MM.1S (cell line): ENCODE data around the gene DNAAF1.

Source experiments
- DNase-seq: peaks from one replicate; pipeline ENCODE4 v3.0.0-alpha.2; 2015
- H2AFZ ChIP-seq: fragments of 300-600 bp; sonication (generic); 2 replicates; pipeline ENCODE4 v1.6.0; 2016; ENCODE audit warnings: antibody characterized with exemption, low read length
- H3F3A ChIP-seq: fragments of 300-600 bp; sonication (generic); 2 replicates; pipeline ENCODE4 v1.6.1; 2016; ENCODE audit warnings: mild to moderate bottlenecking, antibody characterized with exemption, low read length, moderate library complexity, mixed read lengths; ENCODE audit not compliant: insufficient read depth
- H3K27ac ChIP-seq: fragments of 300-600 bp; sonication (generic); 2 replicates; pipeline ENCODE4 v1.5.1; 2016; ENCODE audit warnings: mild to moderate bottlenecking, low read length
- H3K27me3 ChIP-seq: fragments of 300-600 bp; sonication (generic); replicated peaks from 2 replicates; pipeline ENCODE4 v1.6.0; 2016; ENCODE audit warnings: low read length; ENCODE audit not compliant: insufficient read depth
- H3K36me3 ChIP-seq: fragments of 300-600 bp; sonication (generic); replicated peaks from 2 replicates; pipeline ENCODE4 v1.6.1; 2016; ENCODE audit warnings: mild to moderate bottlenecking, low read length, mixed read lengths; ENCODE audit not compliant: insufficient read depth
- H3K4me1 ChIP-seq: fragments of 300-600 bp; sonication (generic); 2 replicates; pipeline ENCODE4 v1.6.1; 2016; ENCODE audit warnings: low read length, mixed read lengths
- H3K4me2 ChIP-seq: fragments of 300-600 bp; sonication (generic); 2 replicates; pipeline ENCODE4 v1.6.0; 2016; ENCODE audit warnings: low read depth, low read length
- H3K4me3 ChIP-seq: fragments of 300-600 bp; sonication (generic); 2 replicates; pipeline ENCODE4 v1.5.1; 2016; ENCODE audit warnings: low read length, mixed read lengths
- H3K79me2 ChIP-seq: fragments of 300-600 bp; sonication (generic); 2 replicates; pipeline ENCODE4 v1.6.1; 2016; ENCODE audit warnings: mixed run types, low read length, mixed read lengths
- H3K9ac ChIP-seq: fragments of 300-600 bp; sonication (generic); 2 replicates; pipeline ENCODE4 v1.6.1; 2016; ENCODE audit warnings: low read length, mixed read lengths
- H3K9me2 ChIP-seq: fragments of 300-600 bp; sonication (generic); replicated peaks from 2 replicates; pipeline ENCODE4 v1.6.1; 2016; ENCODE audit warnings: mild to moderate bottlenecking, low read length, mixed read lengths; ENCODE audit not compliant: insufficient read depth
- H3K9me3 ChIP-seq: fragments of 300-600 bp; sonication (generic); replicated peaks from 2 replicates; pipeline ENCODE4 v1.6.1; 2016; ENCODE audit warnings: mild to moderate bottlenecking, low read length, mixed read lengths; ENCODE audit not compliant: insufficient read depth
- H4K20me1 ChIP-seq: fragments of 300-600 bp; sonication (generic); 2 replicates; pipeline ENCODE4 v1.6.1; 2016; ENCODE audit warnings: mild to moderate bottlenecking, low read length, moderate library complexity, mixed read lengths; ENCODE audit not compliant: insufficient read depth
- CTCF ChIP-seq: fragments of 300-600 bp; sonication (generic); IDR thresholded peaks from 2 replicates; pipeline ENCODE4 v1.5.1; 2016; ENCODE audit warnings: antibody characterized with exemption, low read length, mixed read lengths
- EZH2 ChIP-seq: fragments of 300-600 bp; sonication (generic); optimal IDR thresholded peaks from 2 replicates; pipeline ENCODE3; 2017; ENCODE audit warnings: low read depth, mild to moderate bottlenecking, antibody characterized with exemption, low read length, mixed read lengths
- EZH2phosphoT487 ChIP-seq: fragments of 300-600 bp; sonication (generic); IDR thresholded peaks from 2 replicates; pipeline ENCODE4 v1.6.1; 2018; ENCODE audit warnings: antibody characterized with exemption, low read length

Gene DNAAF1

GRCh38 chr16:84178146-84178765 is 33.1 kb downstream of the DNAAF1 start:
- Histone ChIP-seq H3K4me3 (no peak overlapping the region), H3K9me3 (no peaks in the 10 kb centered on the region), H2AFZ (no peak overlapping the region), H3K9ac (no peak overlapping the region), H3K79me2 (no peaks in the 10 kb centered on the region), H3K9me2 (no peaks in the 10 kb centered on the region), H3K36me3 (no peaks in the 10 kb centered on the region), H3K4me1 (peaks cover 12% of the 10 kb centered on the region; the same call in 1 of the 2 replicates), H3F3A (no peaks in the 10 kb centered on the region), H3K4me2 (no peak overlapping the region), H3K27ac (no peak overlapping the region), H3K27me3 (no peaks in the 10 kb centered on the region), H4K20me1 (no peaks in the 10 kb centered on the region)
- TF ChIP-seq EZH2phosphoT487 (no peak), EZH2 (no peak), CTCF (no peak)
- DNase-seq = no peak

- H3K9me3 ChIP-seq = no peaks in the 10 kb centered on the region
- H2AFZ ChIP-seq = no peak overlapping the region
- DNase-seq = no peak
- H4K20me1 ChIP-seq = no peaks in the 10 kb centered on the region
- H3F3A ChIP-seq = no peaks in the 10 kb centered on the region
- H3K36me3 ChIP-seq = no peaks in the 10 kb centered on the region
- H3K27me3 ChIP-seq = no peaks in the 10 kb centered on the region
- TF ChIP-seq EZH2 = no peak
- TF ChIP-seq EZH2phosphoT487 = no peak
- TF ChIP-seq CTCF = no peak
- no peaks in the 10 kb centered on the region for H3K79me2 ChIP-seq
- no peak overlapping the region for H3K9ac ChIP-seq
- no peak overlapping the region for H3K4me2 ChIP-seq
- H3K9me2 ChIP-seq = no peaks in the 10 kb centered on the region
- H3K4me1 ChIP-seq = peaks cover 12% of the 10 kb centered on the region; the same call in 1 of the 2 replicates
- H3K27ac ChIP-seq = no peak overlapping the region
- H3K4me3 ChIP-seq = no peak overlapping the region
Measured at GRCh38 chr16:84178892-84179611, 33.9 kb downstream of the DNAAF1 start.

GRCh38 chr16:84179612-84180320 is 34.7 kb downstream of the DNAAF1 start:
- Histone ChIP-seq H3F3A (no peaks in the 10 kb centered on the region), H3K27ac (no peak overlapping the region), H3K9me3 (no peaks in the 10 kb centered on the region), H3K36me3 (no peaks in the 10 kb centered on the region), H3K4me3 (no peak overlapping the region), H4K20me1 (no peaks in the 10 kb centered on the region), H3K4me2 (no peak overlapping the region), H2AFZ (no peak overlapping the region), H3K4me1 (peaks cover 12% of the 10 kb centered on the region; the same call in 1 of the 2 replicates), H3K79me2 (peaks cover 7% of the 10 kb centered on the region; the same call in 1 of the 2 replicates), H3K27me3 (no peaks in the 10 kb centered on the region), H3K9me2 (no peaks in the 10 kb centered on the region), H3K9ac (no peak overlapping the region)
- no peak for TF ChIP-seq EZH2
- no peak for TF ChIP-seq CTCF
- TF ChIP-seq EZH2phosphoT487 = no peak
- no peak for DNase-seq
